Muscle layer of colon (tissue), 2 donors: ENCODE measurements around the gene CCDC80.

Experiments used
- H3K27ac ChIP-seq: one replicate; pipeline ENCODE4 v1.7.0; 2013; ENCODE audit warnings: low read depth, mild to moderate bottlenecking, low read length, moderate library complexity
- H3K27me3 ChIP-seq, 2 donors: one replicate each; pipeline ENCODE4 v1.7.0; 2013; ENCODE audit warnings: low read length in 2 of 2, mild to moderate bottlenecking in 2 of 2; ENCODE audit not compliant: insufficient read depth in 2 of 2, control insufficient read depth in 1 of 2
- H3K36me3 ChIP-seq: one replicate; pipeline ENCODE4 v1.7.0; 2013; ENCODE audit warnings: mild to moderate bottlenecking, low read length; ENCODE audit not compliant: insufficient read depth
- H3K4me1 ChIP-seq: one replicate; pipeline ENCODE4 v1.7.0; 2013; ENCODE audit warnings: mild to moderate bottlenecking, low read length; ENCODE audit not compliant: insufficient read depth
- H3K4me3 ChIP-seq, 2 donors: one replicate each; pipeline ENCODE4 v1.7.0; 2013; ENCODE audit warnings: low read length in 2 of 2, low read depth in 1 of 2, mild to moderate bottlenecking in 1 of 2, moderate library complexity in 1 of 2
- H3K9ac ChIP-seq: one replicate; pipeline ENCODE4 v1.7.0; 2013; ENCODE audit warnings: low read length
- H3K9me3 ChIP-seq: one replicate; pipeline ENCODE4 v1.7.0; 2013; ENCODE audit warnings: mild to moderate bottlenecking, low read length
- donor health status: abdominal sarcoma.
- donor health status: Adenocarcinoma of cecum.

Gene CCDC80

GRCh38 chr3:112605285-112605684 is 35.7 kb downstream of the CCDC80 start:
- Histone ChIP-seq H3K9me3 (no peaks in the 10 kb centered on the region), H3K4me3 (no peak overlapping the region), H3K36me3 (peaks cover 45% of the 10 kb centered on the region), H3K27ac (no peak overlapping the region), H3K9ac (no peak overlapping the region), H3K4me1 (no peaks in the 10 kb centered on the region), H3K27me3 (no peaks in the 10 kb centered on the region)

GRCh38 chr3:112604536-112604935 is 36.4 kb downstream of the CCDC80 start:
- H3K27ac ChIP-seq: no peak overlapping the region
- H3K36me3 ChIP-seq: peaks cover 39% of the 10 kb centered on the region
- no peak overlapping the region for H3K4me3 ChIP-seq
- H3K4me1 ChIP-seq: no peaks in the 10 kb centered on the region
- no peak overlapping the region for H3K9ac ChIP-seq
- no peaks in the 10 kb centered on the region for H3K9me3 ChIP-seq
- H3K27me3 ChIP-seq: no peaks in the 10 kb centered on the region

- H3K27ac ChIP-seq: no peak overlapping the region
- H3K4me1 ChIP-seq: no peaks in the 10 kb centered on the region
- H3K27me3 ChIP-seq: no peaks in the 10 kb centered on the region
- H3K9me3 ChIP-seq: no peaks in the 10 kb centered on the region
- H3K4me3 ChIP-seq: no peak overlapping the region
- H3K9ac ChIP-seq: no peak overlapping the region
- peaks cover 30% of the 10 kb centered on the region for H3K36me3 ChIP-seq
Measured at GRCh38 chr3:112602217-112602838, 38.6 kb downstream of the CCDC80 start.

- no peak overlapping the region for H3K4me3 ChIP-seq
- no peaks in the 10 kb centered on the region for H3K27me3 ChIP-seq
- H3K27ac ChIP-seq: no peak overlapping the region
- H3K9ac ChIP-seq: no peak overlapping the region
- H3K36me3 ChIP-seq: peaks cover 11% of the 10 kb centered on the region
- H3K9me3 ChIP-seq: no peaks in the 10 kb centered on the region
- no peaks in the 10 kb centered on the region for H3K4me1 ChIP-seq
Measured at GRCh38 chr3:112598731-112599130, 42.2 kb downstream of the CCDC80 start.

- H3K4me1 ChIP-seq: no peaks in the 10 kb centered on the region
- no peak overlapping the region for H3K9ac ChIP-seq
Measured at GRCh38 chr3:112597945-112598344, 43.0 kb downstream of the CCDC80 start.

GRCh38 chr3:112594856-112595255 is 46.1 kb downstream of the CCDC80 start:
- Histone ChIP-seq H3K9ac (no peak overlapping the region), H3K9me3 (no peaks in the 10 kb centered on the region), H3K36me3 (peaks cover 15% of the 10 kb centered on the region), H3K27ac (no peak overlapping the region), H3K27me3 (no peaks in the 10 kb centered on the region), H3K4me3 (no peak overlapping the region), H3K4me1 (no peaks in the 10 kb centered on the region)

More at GRCh38 chr3:112597945-112598344, 43.0 kb downstream of the CCDC80 start:
- no peak overlapping the region for H3K27ac ChIP-seq
- peaks cover 15% of the 10 kb centered on the region for H3K36me3 ChIP-seq
- H3K9me3 ChIP-seq: no peaks in the 10 kb centered on the region
- H3K4me3 ChIP-seq: no peak overlapping the region
- no peaks in the 10 kb centered on the region for H3K27me3 ChIP-seq

DNA sequence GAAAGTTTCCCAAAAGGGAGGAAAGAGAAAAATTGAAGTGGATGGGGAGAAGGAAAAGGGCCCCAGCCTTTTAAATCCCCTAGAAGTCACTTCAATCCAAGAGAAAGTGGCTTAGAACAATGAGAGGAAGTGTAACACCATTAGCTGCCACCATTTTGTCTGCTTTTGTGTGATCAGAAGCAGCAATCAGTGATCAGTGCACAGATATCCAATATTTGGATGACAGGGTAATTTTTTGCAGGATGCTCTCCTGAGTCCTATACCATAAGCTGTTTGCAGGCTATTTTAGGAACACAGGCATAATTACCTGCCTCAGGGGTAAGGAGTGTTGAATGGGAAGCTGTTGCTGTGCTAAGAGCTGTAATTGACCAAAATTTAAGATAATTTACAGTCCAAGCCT is 47.7 kb downstream of the CCDC80 start:
- Histone ChIP-seq H3K4me3 (no peak overlapping the region), H3K9ac (no peak overlapping the region), H3K9me3 (no peaks in the 10 kb centered on the region), H3K36me3 (peaks cover 5% of the 10 kb centered on the region), H3K27ac (no peak overlapping the region), H3K4me1 (no peaks in the 10 kb centered on the region), H3K27me3 (no peaks in the 10 kb centered on the region)

- Histone ChIP-seq H3K4me3 (no peak overlapping the region), H3K9me3 (no peaks in the 10 kb centered on the region), H3K9ac (no peak overlapping the region), H3K27ac (no peak overlapping the region), H3K27me3 (no peaks in the 10 kb centered on the region), H3K36me3 (peaks cover 7% of the 10 kb centered on the region), H3K4me1 (no peaks in the 10 kb centered on the region)
Measured at GRCh38 chr3:112587336-112587735, 53.6 kb downstream of the CCDC80 start.

GRCh38 chr3:112585782-112586181 is 55.2 kb downstream of the CCDC80 start:
- no peak overlapping the region for H3K4me3 ChIP-seq
- H3K27me3 ChIP-seq: no peaks in the 10 kb centered on the region
- no peak overlapping the region for H3K27ac ChIP-seq
- no peaks in the 10 kb centered on the region for H3K4me1 ChIP-seq
- peaks cover 16% of the 10 kb centered on the region for H3K36me3 ChIP-seq
- no peak overlapping the region for H3K9ac ChIP-seq
- H3K9me3 ChIP-seq: no peaks in the 10 kb centered on the region

GRCh38 chr3:112583105-112583504 is 57.8 kb downstream of the CCDC80 start:
- H3K36me3 ChIP-seq: peaks cover 17% of the 10 kb centered on the region

GRCh38 chr3:112582244-112582874 is 58.6 kb downstream of the CCDC80 start:
- H3K36me3 ChIP-seq: peaks cover 17% of the 10 kb centered on the region

More at GRCh38 chr3:112583105-112583504, 57.8 kb downstream of the CCDC80 start:
- H3K4me1 ChIP-seq: no peaks in the 10 kb centered on the region
- H3K9ac ChIP-seq: no peak overlapping the region
- H3K9me3 ChIP-seq: no peaks in the 10 kb centered on the region
- H3K27me3 ChIP-seq: no peaks in the 10 kb centered on the region
- H3K27ac ChIP-seq: no peak overlapping the region
- H3K4me3 ChIP-seq: no peak overlapping the region

DNA sequence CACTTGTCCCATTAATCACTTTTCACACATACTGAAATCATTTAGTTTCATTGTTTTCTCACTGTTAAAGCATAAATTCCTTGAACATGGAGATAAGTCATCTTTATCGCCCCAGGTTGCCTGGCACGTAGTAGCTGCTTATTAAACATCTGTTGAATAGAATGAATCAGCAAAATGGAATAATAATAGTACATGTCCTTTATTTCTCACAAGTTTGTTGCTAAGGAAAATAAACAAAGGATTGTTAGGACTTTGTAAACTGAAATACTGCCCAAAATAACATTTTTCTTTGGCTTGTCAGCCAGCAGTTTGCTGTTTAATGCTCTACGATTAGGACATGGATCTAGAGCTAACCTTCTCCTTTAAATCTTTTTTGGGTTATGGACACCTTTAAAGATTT is 61.2 kb downstream of the CCDC80 start:
- Histone ChIP-seq H3K9me3 (no peaks in the 10 kb centered on the region), H3K36me3 (peaks cover 17% of the 10 kb centered on the region), H3K27me3 (no peaks in the 10 kb centered on the region), H3K4me1 (no peaks in the 10 kb centered on the region), H3K9ac (no peak overlapping the region), H3K27ac (no peak overlapping the region), H3K4me3 (no peak overlapping the region)

More at GRCh38 chr3:112582244-112582874, 58.6 kb downstream of the CCDC80 start:
- Histone ChIP-seq H3K9ac (no peak overlapping the region), H3K27me3 (no peaks in the 10 kb centered on the region), H3K27ac (no peak overlapping the region), H3K4me1 (no peaks in the 10 kb centered on the region), H3K9me3 (no peaks in the 10 kb centered on the region), H3K4me3 (no peak overlapping the region)
